Neural cell (in vitro differentiated cells): ENCODE results near the gene ATP2B2. TPM values are rescaled to one million over a fixed set of nuclear protein-coding genes. Genes with fewer than 3 reads are reported as not detected.

Experiments used
- H2AFZ ChIP-seq: fragments of 200-600, 300-800 bp; sonication (generic), shearing (Covaris generic); 2 replicates; pipeline ENCODE4 v1.6.0; 2014; ENCODE audit warnings: low read depth, mild to moderate bottlenecking, antibody characterized with exemption, low read length, moderate library complexity
- H3F3A ChIP-seq: fragments of 200-600 bp; shearing (Covaris generic); 2 replicates; pipeline ENCODE4 v1.6.1; 2016; ENCODE audit warnings: mild to moderate bottlenecking, moderate library complexity, mixed read lengths, antibody characterized with exemption, low read length; ENCODE audit not compliant: insufficient read depth, poor library complexity, severe bottlenecking
- H3K27ac ChIP-seq: fragments of 200-600, 300-800 bp; sonication (generic), shearing (Covaris generic); 2 replicates; pipeline ENCODE4 v1.5.1; 2014; ENCODE audit warnings: mild to moderate bottlenecking, low read length, moderate library complexity
- H3K27me3 ChIP-seq: fragments of 300-800, 200-600 bp; sonication (generic), shearing (Covaris generic); 2 replicates; pipeline ENCODE4 v1.6.0; 2014; ENCODE audit warnings: mild to moderate bottlenecking, low read depth, low read length, moderate library complexity; ENCODE audit not compliant: insufficient read depth
- H3K36me3 ChIP-seq: fragments of 300-800, 200-600 bp; sonication (generic), shearing (Covaris generic); 2 replicates; pipeline ENCODE4 v1.5.1; 2014; ENCODE audit warnings: mild to moderate bottlenecking, antibody characterized with exemption, low read length, moderate library complexity; ENCODE audit not compliant: insufficient read depth
- H3K4me2 ChIP-seq: fragments of 300-800, 200-600 bp; sonication (generic), shearing (Covaris generic); 2 replicates; pipeline ENCODE4 v1.6.0; 2014; ENCODE audit warnings: mild to moderate bottlenecking, low read length
- H3K4me3 ChIP-seq: fragments of 300-800, 200-600 bp; sonication (generic), shearing (Covaris generic); 2 replicates; pipeline ENCODE4 v1.5.1; 2014; ENCODE audit warnings: mild to moderate bottlenecking, low read length, moderate library complexity
- H3K79me2 ChIP-seq: fragments of 200-600 bp; shearing (Covaris generic); replicated peaks from 2 replicates; pipeline ENCODE4 v1.6.0; 2014; ENCODE audit warnings: mild to moderate bottlenecking, low read length, moderate library complexity; ENCODE audit not compliant: insufficient read depth
- H3K9ac ChIP-seq: fragments of 300-800, 200-600 bp; sonication (generic), shearing (Covaris generic); 2 replicates; pipeline ENCODE4 v1.6.1; 2016; ENCODE audit warnings: mild to moderate bottlenecking, low read length, mixed read lengths
- H3K9me2 ChIP-seq: fragments of 200-600 bp; shearing (Covaris generic); 2 replicates; pipeline ENCODE4 v1.6.1; 2016; ENCODE audit warnings: mild to moderate bottlenecking, low read length, mixed read lengths; ENCODE audit not compliant: insufficient read depth
- H3K9me3 ChIP-seq: fragments of 200-600, 300-800 bp; sonication (generic), shearing (Covaris generic); 2 replicates; pipeline ENCODE4 v1.6.1; 2016; ENCODE audit warnings: mild to moderate bottlenecking, mixed run types, low read length, moderate library complexity, mixed read lengths
- H4K20me1 ChIP-seq: fragments of 200-600 bp; shearing (Covaris generic); 2 replicates; pipeline ENCODE4 v1.6.1; 2016; ENCODE audit warnings: mild to moderate bottlenecking, mixed run types; ENCODE audit not compliant: insufficient read depth
- EP300 ChIP-seq: fragments of 450-650 bp; conservative IDR thresholded peaks from 2 replicates; pipeline ENCODE4 v1.6.1; 2014; ENCODE audit warnings: antibody characterized with exemption, mild to moderate bottlenecking, moderate library complexity; ENCODE audit not compliant: poor library complexity, severe bottlenecking
- EZH2 ChIP-seq: fragments of 200-600, 300-800 bp; shearing (Covaris generic), sonication (generic); IDR thresholded peaks from 2 replicates; pipeline ENCODE4 v1.6.1; 2014; ENCODE audit warnings: antibody characterized with exemption, low read length, borderline replicate concordance, mild to moderate bottlenecking; ENCODE audit not compliant: insufficient read depth, poor library complexity, severe bottlenecking
- MXI1 ChIP-seq: fragments of 450-650 bp; conservative IDR thresholded peaks from 2 replicates; pipeline ENCODE4 v1.6.1; 2014; ENCODE audit warnings: antibody characterized with exemption, mild to moderate bottlenecking; ENCODE audit not compliant: poor library complexity, severe bottlenecking
- POLR2AphosphoS5 ChIP-seq: IDR thresholded peaks from 2 replicates; pipeline ENCODE4 v1.6.1; 2012
- RAD21 ChIP-seq: fragments of 450-650 bp; conservative IDR thresholded peaks from 2 replicates; pipeline ENCODE4 v1.6.1; 2014; ENCODE audit warnings: antibody characterized with exemption, mild to moderate bottlenecking, moderate library complexity
- SMC3 ChIP-seq: fragments of 450-650 bp; conservative IDR thresholded peaks from 2 replicates; pipeline ENCODE4 v1.6.1; 2014; ENCODE audit warnings: antibody characterized with exemption, mild to moderate bottlenecking, moderate library complexity; ENCODE audit not compliant: poor library complexity
- TAF1 ChIP-seq: IDR thresholded peaks from 2 replicates; pipeline ENCODE4 v1.6.1; 2012; ENCODE audit warnings: low read depth
- polyA plus RNA-seq: library from polyadenylated mRNA; depleted of rRNA; stranded (reverse); fragments of >200 nt; gene quantifications from 2 replicates; pipeline ENCODE4 v1.2.3, GENCODE V29; 2014
- TF ChIP-seq, protein P1 (sequence below): fragments of 450-650 bp; IDR thresholded peaks from 2 replicates; pipeline ENCODE4 v1.5.1; 2014; ENCODE audit warnings: antibody characterized with exemption, mild to moderate bottlenecking, moderate library complexity; ENCODE audit not compliant: poor library complexity, severe bottlenecking
- TF ChIP-seq, protein P2 (sequence below): IDR thresholded peaks from 2 replicates; pipeline ENCODE4 v1.6.1; 2012; ENCODE audit warnings: borderline replicate concordance

The ATP2B2 gene
- polyA plus RNA-seq, 1 donor from 2014 or later: 8.3 TPM

DNA sequence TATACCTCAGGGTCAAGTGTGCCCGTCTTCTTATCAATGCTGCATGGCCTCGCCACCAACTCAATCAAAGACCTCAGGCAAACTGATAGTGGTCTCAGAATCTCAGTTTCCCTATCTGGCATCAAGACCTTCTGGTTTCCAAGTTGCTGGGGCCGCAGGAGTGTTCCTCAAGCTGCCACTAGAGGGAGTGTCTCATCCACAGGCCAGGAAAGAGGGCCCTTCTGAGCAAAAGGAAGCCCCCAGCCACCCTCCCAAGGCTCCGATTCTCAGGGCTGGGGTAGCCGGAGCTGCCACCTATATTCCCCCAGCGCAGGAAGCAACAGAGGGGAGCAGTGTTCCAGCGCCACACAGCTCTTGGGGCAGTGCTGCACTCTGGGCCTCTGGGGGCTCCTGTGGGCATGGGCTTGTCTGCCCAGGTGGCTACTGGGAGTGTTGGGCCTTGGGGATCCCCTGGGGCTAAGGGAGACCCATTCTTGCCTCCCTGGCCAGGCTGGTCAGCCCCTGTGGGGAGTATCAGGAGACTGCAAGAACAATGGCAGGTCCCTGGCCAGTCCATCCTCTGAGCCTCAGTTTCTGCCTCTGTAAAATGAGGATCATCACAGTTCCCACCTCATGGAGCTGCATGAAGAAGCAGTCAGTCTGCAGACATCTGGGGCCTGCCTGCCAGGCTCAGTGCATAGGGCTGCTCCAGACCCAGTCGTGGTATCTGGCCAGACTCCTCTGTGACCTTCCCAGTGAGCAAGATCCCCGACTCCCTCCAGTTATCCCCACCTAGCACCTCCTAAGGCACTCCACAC is 161.0 kb downstream of the ATP2B2 start:
- Histone ChIP-seq H3K36me3 (no peaks in the 10 kb centered on the region), H3K9ac (no peak overlapping the region), H4K20me1 (no peaks in the 10 kb centered on the region), H3K79me2 (no peaks in the 10 kb centered on the region), H3K27ac (no peak overlapping the region), H3K9me3 (no peaks in the 10 kb centered on the region), H3F3A (no peaks in the 10 kb centered on the region), H3K27me3 (no peaks in the 10 kb centered on the region), H3K9me2 (no peaks in the 10 kb centered on the region), H3K4me3 (no peak overlapping the region), H3K4me2 (no peak overlapping the region), H2AFZ (no peak overlapping the region)
- peak; percentile 98 for TF ChIP-seq SMC3
- TF ChIP-seq, protein P1, sequence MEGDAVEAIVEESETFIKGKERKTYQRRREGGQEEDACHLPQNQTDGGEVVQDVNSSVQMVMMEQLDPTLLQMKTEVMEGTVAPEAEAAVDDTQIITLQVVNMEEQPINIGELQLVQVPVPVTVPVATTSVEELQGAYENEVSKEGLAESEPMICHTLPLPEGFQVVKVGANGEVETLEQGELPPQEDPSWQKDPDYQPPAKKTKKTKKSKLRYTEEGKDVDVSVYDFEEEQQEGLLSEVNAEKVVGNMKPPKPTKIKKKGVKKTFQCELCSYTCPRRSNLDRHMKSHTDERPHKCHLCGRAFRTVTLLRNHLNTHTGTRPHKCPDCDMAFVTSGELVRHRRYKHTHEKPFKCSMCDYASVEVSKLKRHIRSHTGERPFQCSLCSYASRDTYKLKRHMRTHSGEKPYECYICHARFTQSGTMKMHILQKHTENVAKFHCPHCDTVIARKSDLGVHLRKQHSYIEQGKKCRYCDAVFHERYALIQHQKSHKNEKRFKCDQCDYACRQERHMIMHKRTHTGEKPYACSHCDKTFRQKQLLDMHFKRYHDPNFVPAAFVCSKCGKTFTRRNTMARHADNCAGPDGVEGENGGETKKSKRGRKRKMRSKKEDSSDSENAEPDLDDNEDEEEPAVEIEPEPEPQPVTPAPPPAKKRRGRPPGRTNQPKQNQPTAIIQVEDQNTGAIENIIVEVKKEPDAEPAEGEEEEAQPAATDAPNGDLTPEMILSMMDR: peak; percentile 95
- no peak for TF ChIP-seq MXI1
- no peak for TF ChIP-seq EP300
- peak; percentile 96 for TF ChIP-seq RAD21
- TF ChIP-seq POLR2AphosphoS5: no peak

DNA sequence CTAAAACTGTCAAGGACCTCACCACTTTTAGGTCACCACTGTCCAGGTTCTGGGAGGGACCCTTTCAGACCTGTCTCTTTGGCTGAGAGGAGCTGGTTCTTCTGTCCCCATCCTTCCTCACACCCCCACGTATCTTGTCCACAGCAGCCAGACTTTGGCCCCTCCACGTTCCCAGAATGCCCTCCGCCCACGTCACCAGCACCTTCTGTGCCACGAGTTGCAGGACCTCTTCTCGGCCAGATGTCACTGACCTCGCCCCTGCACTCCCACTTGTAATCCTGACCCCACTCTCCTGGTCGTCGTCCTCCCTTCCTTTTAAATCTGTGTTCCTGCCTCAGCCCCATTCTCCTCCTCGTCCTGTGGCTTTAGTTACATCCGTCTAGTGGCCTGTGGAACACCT is 161.9 kb downstream of the ATP2B2 start:
- Histone ChIP-seq H3K27me3 (no peaks in the 10 kb centered on the region), H3K4me2 (no peak overlapping the region), H3K27ac (no peak overlapping the region), H3K36me3 (no peaks in the 10 kb centered on the region), H3K9me3 (no peaks in the 10 kb centered on the region), H3K9ac (no peak overlapping the region), H2AFZ (no peak overlapping the region), H3K9me2 (no peaks in the 10 kb centered on the region), H3F3A (no peaks in the 10 kb centered on the region), H3K4me3 (no peak overlapping the region), H4K20me1 (no peaks in the 10 kb centered on the region), H3K79me2 (no peaks in the 10 kb centered on the region)
- TF ChIP-seq POLR2AphosphoS5 (no peak), TAF1 (no peak), RAD21 (no peak), EZH2 (no peak), MXI1 (no peak), EP300 (no peak), SMC3 (no peak)
- TF ChIP-seq, protein P1: no peak
- TF ChIP-seq, protein P2, sequence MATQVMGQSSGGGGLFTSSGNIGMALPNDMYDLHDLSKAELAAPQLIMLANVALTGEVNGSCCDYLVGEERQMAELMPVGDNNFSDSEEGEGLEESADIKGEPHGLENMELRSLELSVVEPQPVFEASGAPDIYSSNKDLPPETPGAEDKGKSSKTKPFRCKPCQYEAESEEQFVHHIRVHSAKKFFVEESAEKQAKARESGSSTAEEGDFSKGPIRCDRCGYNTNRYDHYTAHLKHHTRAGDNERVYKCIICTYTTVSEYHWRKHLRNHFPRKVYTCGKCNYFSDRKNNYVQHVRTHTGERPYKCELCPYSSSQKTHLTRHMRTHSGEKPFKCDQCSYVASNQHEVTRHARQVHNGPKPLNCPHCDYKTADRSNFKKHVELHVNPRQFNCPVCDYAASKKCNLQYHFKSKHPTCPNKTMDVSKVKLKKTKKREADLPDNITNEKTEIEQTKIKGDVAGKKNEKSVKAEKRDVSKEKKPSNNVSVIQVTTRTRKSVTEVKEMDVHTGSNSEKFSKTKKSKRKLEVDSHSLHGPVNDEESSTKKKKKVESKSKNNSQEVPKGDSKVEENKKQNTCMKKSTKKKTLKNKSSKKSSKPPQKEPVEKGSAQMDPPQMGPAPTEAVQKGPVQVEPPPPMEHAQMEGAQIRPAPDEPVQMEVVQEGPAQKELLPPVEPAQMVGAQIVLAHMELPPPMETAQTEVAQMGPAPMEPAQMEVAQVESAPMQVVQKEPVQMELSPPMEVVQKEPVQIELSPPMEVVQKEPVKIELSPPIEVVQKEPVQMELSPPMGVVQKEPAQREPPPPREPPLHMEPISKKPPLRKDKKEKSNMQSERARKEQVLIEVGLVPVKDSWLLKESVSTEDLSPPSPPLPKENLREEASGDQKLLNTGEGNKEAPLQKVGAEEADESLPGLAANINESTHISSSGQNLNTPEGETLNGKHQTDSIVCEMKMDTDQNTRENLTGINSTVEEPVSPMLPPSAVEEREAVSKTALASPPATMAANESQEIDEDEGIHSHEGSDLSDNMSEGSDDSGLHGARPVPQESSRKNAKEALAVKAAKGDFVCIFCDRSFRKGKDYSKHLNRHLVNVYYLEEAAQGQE: no peak
